Epithelial cell of esophagus (primary cell): ENCODE data around the gene ERCC5.

Source experiments
- DNase-seq: peaks from one replicate; pipeline ENCODE4 v3.0.0; 2010; ENCODE audit warnings: low read depth
- H3K4me3 ChIP-seq: 2 replicates; pipeline ENCODE4 v1.5.1; 2011; ENCODE audit warnings: mild to moderate bottlenecking, low read length, control low read depth
- CTCF ChIP-seq: IDR thresholded peaks from 2 replicates; pipeline ENCODE4 v1.5.1; 2011; ENCODE audit warnings: low read depth, mild to moderate bottlenecking, low read length, control low read depth, inconsistent platforms; ENCODE audit not compliant: insufficient read depth; ENCODE audit errors: missing control alignments

ERCC5 gene

DNA sequence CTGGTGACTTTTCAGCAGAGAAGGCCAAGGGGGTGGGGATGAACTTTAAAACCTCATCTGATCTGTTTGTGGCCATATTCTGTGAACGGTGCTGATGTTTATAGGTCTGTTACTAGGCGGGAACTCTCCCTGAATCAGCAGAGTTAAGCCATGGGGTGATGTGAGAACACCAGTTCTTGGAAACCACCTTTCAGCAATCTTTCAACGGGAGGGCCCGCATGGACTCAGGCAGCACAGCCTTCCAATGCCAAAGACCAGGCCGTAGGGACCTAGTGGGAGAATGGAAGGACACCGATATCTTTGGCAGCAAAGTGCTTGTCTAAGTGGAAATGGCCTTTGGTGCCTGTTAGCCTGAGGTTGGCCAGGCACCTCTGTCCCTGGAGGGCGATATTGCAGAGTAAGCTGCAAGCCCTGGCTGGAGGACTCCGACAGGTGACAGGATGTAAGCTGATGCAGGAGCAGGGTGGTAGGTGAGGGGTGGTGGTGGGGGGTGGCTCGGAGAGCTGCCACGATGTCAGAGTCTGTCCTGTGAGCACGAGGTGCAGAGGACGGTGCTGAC is 57.0 kb downstream of the ERCC5 start:
- DNase-seq: no peak
- no peak overlapping the region for H3K4me3 ChIP-seq
- TF ChIP-seq CTCF: no peak

- H3K4me3 ChIP-seq: no peak overlapping the region
- peak; percentile 58 for TF ChIP-seq CTCF
- DNase-seq: peak; percentile 48
Observed at GRCh38 chr13:102903659-102904407, 58.0 kb downstream of the ERCC5 start.

DNA sequence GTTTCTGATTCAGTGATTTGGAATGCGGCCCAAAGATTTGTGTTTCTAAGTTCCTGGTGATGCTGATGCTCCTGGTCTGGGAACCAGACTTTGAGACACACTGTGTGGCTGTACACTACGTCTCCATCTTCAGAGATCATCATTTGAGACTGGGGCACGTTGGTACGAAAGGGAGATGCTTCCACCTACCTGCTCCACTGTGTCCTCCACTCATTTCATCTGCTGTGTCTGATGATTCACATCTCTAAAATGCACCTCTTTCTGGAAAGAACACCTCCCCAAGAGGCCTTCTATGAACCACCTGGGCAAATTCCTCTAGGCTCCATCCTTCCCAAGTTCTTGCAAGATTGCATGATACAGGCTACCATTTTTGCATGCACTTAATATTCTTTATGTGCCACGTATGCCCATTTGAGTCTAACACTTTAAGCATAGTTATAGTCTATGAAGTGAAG is 58.6 kb downstream of the ERCC5 start:
- no peak overlapping the region for H3K4me3 ChIP-seq
- peak; percentile 55 for DNase-seq
- TF ChIP-seq CTCF: no peak

GRCh38 chr13:102905905-102906771 is 60.3 kb downstream of the ERCC5 start:
- no peak for TF ChIP-seq CTCF
- no peak overlapping the region for H3K4me3 ChIP-seq
- no peak for DNase-seq

- TF ChIP-seq CTCF: no peak
- DNase-seq: no peak
- no peak overlapping the region for H3K4me3 ChIP-seq
Observed at GRCh38 chr13:102907016-102907756, 61.4 kb downstream of the ERCC5 start.

DNA sequence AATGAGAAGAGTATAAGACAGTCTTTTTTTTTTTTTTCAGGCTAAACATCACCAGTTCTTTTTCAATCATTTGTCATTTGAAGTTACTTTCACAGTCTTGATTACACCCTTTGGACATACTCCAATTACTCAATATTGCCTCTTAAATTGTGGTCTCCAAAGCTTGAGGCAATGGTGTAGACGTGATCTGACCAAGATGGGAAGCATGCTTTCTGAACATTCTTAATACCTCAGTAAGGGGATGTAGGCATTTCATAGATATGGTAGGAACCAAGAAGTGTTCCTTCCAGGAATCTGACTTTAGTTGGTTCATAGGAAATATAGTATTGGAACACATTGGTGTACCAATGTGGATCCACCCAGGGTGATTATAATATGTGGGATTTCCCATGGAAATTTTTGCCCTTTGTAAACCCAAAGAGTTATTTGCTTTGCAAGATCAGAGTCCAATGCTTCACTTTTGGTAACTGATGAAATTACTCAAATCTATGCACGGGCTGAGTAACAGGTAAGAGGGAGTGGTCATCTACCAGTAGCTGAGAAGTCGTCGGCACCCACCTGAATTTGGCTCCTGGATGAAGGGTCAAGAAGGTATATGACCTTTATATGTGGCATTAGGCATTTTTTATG is 62.2 kb downstream of the ERCC5 start:
- no peak for TF ChIP-seq CTCF
- H3K4me3 ChIP-seq: no peak overlapping the region
- peak; percentile 51 for DNase-seq
